ENCODE results near the gene CSRP3. TPM values are rescaled to one million over a fixed set of nuclear protein-coding genes. Genes with fewer than 3 reads are reported as not detected.

The CSRP3 gene
- total RNA-seq, 4 donors from 2014 or later = 0.19 TPM; not detected in 3

GRCh38 chr11:19176629-19177186 is 25.1 kb downstream of the CSRP3 start:
- peaks cover 0 to 39% of the 10 kb centered on the region in 2 donors for H3K36me3 ChIP-seq
- TF ChIP-seq EP300 (IDR thresholded peaks at IDR 0.05) = no peak
- no peak for TF ChIP-seq POLR2A (IDR thresholded peaks at IDR 0.05)
- TF ChIP-seq POLR2AphosphoS5 (IDR thresholded peaks at IDR 0.05) = no peak
- TF ChIP-seq CTCF (IDR thresholded peaks at IDR 0.05) = no peak
- H3K27ac ChIP-seq = no peak overlapping the region
- H3K27me3 ChIP-seq = no peaks in the 10 kb centered on the region
- 81 to 94% methylated on average over 2 of the region's 2 CpGs for WGBS, 2 donors (ENCODE audit: low coverage in 1 of 2)
- no peak for ATAC-seq
- no peak overlapping the region for H3K4me3 ChIP-seq
- no peaks in the 10 kb centered on the region for H3K4me1 ChIP-seq
- no peaks in the 10 kb centered on the region for H3K9me3 ChIP-seq

DNA sequence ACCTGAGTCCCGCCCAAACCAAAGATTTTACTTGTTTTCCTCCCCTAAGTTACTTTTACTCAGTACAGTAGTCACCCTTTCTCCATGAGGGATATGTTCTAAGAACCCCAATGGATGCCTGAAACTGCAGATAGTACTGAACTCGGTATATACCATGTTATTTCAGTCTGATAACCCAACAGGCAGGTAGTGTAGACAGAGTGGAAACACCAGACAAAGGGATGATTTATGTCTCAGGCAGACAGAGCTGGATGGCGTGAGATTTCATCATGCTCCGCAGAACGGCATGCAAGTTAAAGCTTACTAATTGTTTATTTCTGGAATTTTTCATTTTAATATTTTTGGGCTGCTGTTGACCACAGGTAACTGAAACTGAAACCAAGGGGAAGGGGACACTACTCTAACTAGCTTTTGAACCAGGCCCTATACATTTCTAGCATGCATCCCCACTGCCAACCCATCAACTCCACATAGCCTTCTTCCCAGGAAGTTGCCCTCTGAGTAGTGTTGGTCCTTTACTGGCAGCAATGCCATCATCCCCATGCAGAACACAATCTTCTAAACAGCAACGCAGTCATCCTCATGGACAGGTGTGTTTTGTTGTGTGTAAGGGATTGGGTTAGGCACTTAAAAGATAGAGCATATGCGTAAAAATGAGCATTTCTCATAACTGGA is 27.7 kb downstream of the CSRP3 start:
- Histone ChIP-seq H3K4me1 (no peaks in the 10 kb centered on the region), H3K27me3 (no peaks in the 10 kb centered on the region), H3K9me3 (no peaks in the 10 kb centered on the region), H3K27ac (no peak overlapping the region), H3K4me3 (no peak overlapping the region), H3K36me3 (peaks cover 0 to 54% of the 10 kb centered on the region in 2 donors)
- WGBS, 2 donors (ENCODE audit: low coverage in 1 of 2) = 94 to 97% methylated on average over 5 to 7 of the region's 7 CpGs
- no peak for ATAC-seq
- TF ChIP-seq POLR2AphosphoS5 (IDR thresholded peaks at IDR 0.05) (no peak), EP300 (IDR thresholded peaks at IDR 0.05) (no peak), POLR2A (IDR thresholded peaks at IDR 0.05) (no peak), CTCF (IDR thresholded peaks at IDR 0.05) (no peak)

DNA sequence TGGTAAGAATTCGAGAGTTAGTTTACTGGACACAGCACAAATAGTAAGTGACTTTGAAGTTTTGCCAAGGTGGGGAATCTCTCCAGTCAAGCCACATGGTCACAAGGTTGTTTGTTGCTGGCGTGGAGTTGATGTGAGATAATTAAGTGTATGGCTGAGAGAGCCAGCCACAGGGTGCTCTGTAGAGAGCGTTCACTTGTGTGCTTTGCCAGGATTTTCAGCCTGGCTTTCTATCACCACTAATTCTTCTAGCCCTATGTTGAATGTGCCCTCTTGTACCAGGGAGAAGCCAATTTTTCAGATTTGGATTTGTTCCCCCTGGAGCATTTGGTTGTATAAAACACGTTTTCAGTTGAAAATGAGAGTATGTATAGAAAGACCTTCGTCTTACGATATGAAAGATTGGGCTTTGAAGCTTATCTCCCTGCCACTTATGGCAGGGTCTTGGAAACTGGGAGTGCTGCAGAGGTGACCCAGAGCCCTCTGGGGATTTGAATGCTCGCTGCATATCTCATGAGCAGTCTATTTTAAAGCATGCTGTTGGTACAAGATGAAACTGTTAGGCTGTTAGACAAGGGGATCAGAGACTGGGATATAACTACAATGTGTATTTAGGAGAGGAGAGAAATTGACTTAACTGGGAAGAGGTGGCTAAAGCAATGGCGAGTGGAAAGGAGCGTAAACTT is 28.6 kb downstream of the CSRP3 start:
- Histone ChIP-seq H3K4me1 (no peaks in the 10 kb centered on the region), H3K36me3 (peaks cover 0 to 54% of the 10 kb centered on the region in 2 donors), H3K9me3 (no peaks in the 10 kb centered on the region), H3K4me3 (no peak overlapping the region), H3K27ac (no peak overlapping the region), H3K27me3 (no peaks in the 10 kb centered on the region)
- ATAC-seq = no peak
- 76 to 94% methylated on average over 9 of the region's 9 CpGs for whole genome bisulfite sequencing, 2 donors (ENCODE audit: low coverage in 1 of 2)
- TF ChIP-seq CTCF (IDR thresholded peaks at IDR 0.05) = no peak
- no peak for TF ChIP-seq POLR2A (IDR thresholded peaks at IDR 0.05)
- TF ChIP-seq EP300 (IDR thresholded peaks at IDR 0.05) = no peak
- no peak for TF ChIP-seq POLR2AphosphoS5 (IDR thresholded peaks at IDR 0.05)

GRCh38 chr11:19168090-19168489 is 33.7 kb downstream of the CSRP3 start:
- Histone ChIP-seq H3K27ac (no peak overlapping the region), H3K36me3 (peaks cover 0 to 57% of the 10 kb centered on the region in 2 donors), H3K4me3 (no peak overlapping the region), H3K9me3 (no peaks in the 10 kb centered on the region), H3K27me3 (no peaks in the 10 kb centered on the region), H3K4me1 (no peaks in the 10 kb centered on the region)
- ATAC-seq = no peak
- WGBS, 2 donors (ENCODE audit: low coverage in 1 of 2) = 68 to 75% methylated on average over 2 of the region's 2 CpGs
- TF ChIP-seq CTCF (IDR thresholded peaks at IDR 0.05) (no peak), POLR2A (IDR thresholded peaks at IDR 0.05) (no peak), POLR2AphosphoS5 (IDR thresholded peaks at IDR 0.05) (no peak), EP300 (IDR thresholded peaks at IDR 0.05) (no peak)
